K562 (cell line): ENCODE measurements around the gene ABCC5. TPM values are rescaled to one million over a fixed set of nuclear protein-coding genes. Genes with fewer than 3 reads are reported as not detected.

Experiments used
- ATAC-seq: fragments of 200-7000 bp; cut with Tn5 transposase; 3 replicates; pipeline ENCODE4 v1.9.1; 2020; ENCODE audit warnings: moderate library complexity
- BruUV-seq: library from RNA; stranded (reverse); fragments of 400-500 nt; replicated peaks from 2 replicates; lab custom pipeline; 2021; lab: Mats Ljungman, UMichigan
- CTCF ChIA-PET: fragments of 300-600 bp; formaldehyde crosslinking; extraction: SDS; loops from one replicate; lab custom pipeline; 2021; ENCODE audit warnings: low intra/inter-chr PET ratio; lab: Yijun Ruan, JAX
- POLR2A ChIA-PET: fragments of 300-600, 350-650 bp; sonication (Branson Sonifier 250); formaldehyde crosslinking; extraction: SDS; loops from one replicate; lab custom pipeline; 2021; ENCODE audit warnings: antibody characterized with exemption, inconsistent platforms; lab: Yijun Ruan, JAX
- DNase-seq, 4 experiments: peaks; one replicate each; pipeline versions ENCODE4 v3.0.0 to v3.0.0-alpha.2; 2011 to 2018; ENCODE audit warnings: low spot score in 3 of 4, mixed read lengths in 3 of 4; ENCODE audit errors: extremely low read depth in 1 of 4
- FAIRE-seq: peaks from 2 replicates; lab custom pipeline; 2011; peaks lifted over from hg19 to GRCh38; lab: Jason Lieb, UNC
- H2AFZ ChIP-seq: 2 replicates; pipeline ENCODE4 v1.6.0; 2011; ENCODE audit warnings: low read depth, low read length, control low read depth, inconsistent platforms
- H3K27ac ChIP-seq: fragments of 200-600 bp; 3 replicates; pipeline ENCODE4 v1.8.0; 2011; ENCODE audit warnings: low read depth, mild to moderate bottlenecking, control low read depth, inconsistent platforms, low read length, moderate library complexity, mixed read lengths; ENCODE audit errors: extremely low read depth
- H3K27me3 ChIP-seq, 2 experiments: fragments of 300-600 bp in 1 of 2; 2 replicates in 1 of 2; 3 replicates in 1 of 2; pipeline versions ENCODE4 v1.6.0 to v1.8.0; 2011; ENCODE audit warnings: inconsistent platforms in 2 of 2, low read length in 2 of 2, mild to moderate bottlenecking in 1 of 2, mixed read lengths in 1 of 2, moderate library complexity in 1 of 2; ENCODE audit not compliant: control insufficient read depth in 2 of 2, insufficient read depth in 2 of 2
- H3K36me3 ChIP-seq: fragments of 300-600 bp; 3 replicates; pipeline ENCODE4 v1.8.0; 2011; ENCODE audit warnings: mild to moderate bottlenecking, low read length, inconsistent platforms; ENCODE audit not compliant: control insufficient read depth, insufficient read depth
- H3K4me1 ChIP-seq, 2 experiments: fragments of 200-600 bp in 1 of 2; replicated peaks in 1 of 2; 2 replicates in 1 of 2; 3 replicates in 1 of 2; pipeline versions ENCODE4 v1.5.1 to v1.8.0; 2011; ENCODE audit warnings: inconsistent platforms in 2 of 2, low read length in 2 of 2, mild to moderate bottlenecking in 1 of 2, mixed read lengths in 1 of 2, moderate library complexity in 1 of 2; ENCODE audit not compliant: control insufficient read depth in 2 of 2, insufficient read depth in 2 of 2
- H3K4me2 ChIP-seq: 2 replicates; pipeline ENCODE4 v1.6.1; 2011; ENCODE audit warnings: low read length, control low read depth, inconsistent platforms, mixed read lengths; ENCODE audit not compliant: insufficient read depth
- H3K4me3 ChIP-seq: fragments of 200-600 bp; sonication (generic), shearing (Covaris generic); 2 replicates; pipeline ENCODE4 v1.5.1; 2016; ENCODE audit warnings: control low read depth, inconsistent platforms
- H3K79me2 ChIP-seq: fragments of 200-600 bp; 3 replicates; pipeline ENCODE4 v1.8.0; 2011; ENCODE audit warnings: low read length, inconsistent platforms; ENCODE audit not compliant: control insufficient read depth, insufficient read depth
- H3K9ac ChIP-seq, 2 experiments: 2 replicates each; pipeline versions ENCODE4 v1.6.0 to v1.6.1; 2011; ENCODE audit warnings: low read depth in 2 of 2, low read length in 2 of 2, control low read depth in 1 of 2, inconsistent platforms in 1 of 2, mild to moderate bottlenecking in 1 of 2, mixed read lengths in 1 of 2; ENCODE audit not compliant: insufficient read depth in 1 of 2
- H3K9me1 ChIP-seq: one replicate; pipeline ENCODE4 v1.6.0; 2011; ENCODE audit warnings: inconsistent platforms, mild to moderate bottlenecking, low read length, moderate library complexity; ENCODE audit not compliant: control insufficient read depth, insufficient read depth
- H3K9me3 ChIP-seq: replicated peaks from 2 replicates; pipeline ENCODE4 v1.5.1; 2011; ENCODE audit warnings: low read depth, low read length, inconsistent platforms; ENCODE audit not compliant: control insufficient read depth, insufficient read depth
- H4K20me1 ChIP-seq: replicated peaks from 2 replicates; pipeline ENCODE4 v1.6.1; 2011; ENCODE audit warnings: low read length, inconsistent platforms, mixed read lengths; ENCODE audit not compliant: control insufficient read depth, insufficient read depth
- BACH1 ChIP-seq: fragments of 200-800 bp; sonication (Bioruptor generic); IDR thresholded peaks from 2 replicates; pipeline ENCODE4 v1.6.1; 2016; ENCODE audit warnings: missing genetic modification characterization, missing compliant biosample characterization
- E4F1 ChIP-seq: fragments of 250-450 bp; sonication (Bioruptor Pico); IDR thresholded peaks from 2 replicates; pipeline ENCODE4 v1.5.0; 2021; ENCODE audit warnings: mild to moderate bottlenecking, borderline replicate concordance
- GTF2F1 ChIP-seq: IDR thresholded peaks from 2 replicates; pipeline ENCODE4 v1.6.1; 2011; ENCODE audit warnings: low read depth, low read length, improper control_type of control experiment
- IFI16 ChIP-seq: fragments of 250-450 bp; sonication (Bioruptor Pico); IDR thresholded peaks from 2 replicates; pipeline ENCODE4 v2.1.2; 2022; ENCODE audit warnings: mild to moderate bottlenecking, inconsistent platforms
- MTA3 ChIP-seq: fragments of 450-650 bp; formaldehyde crosslinking; IDR thresholded peaks from 2 replicates; pipeline ENCODE4 v1.6.1; 2017; ENCODE audit warnings: mild to moderate bottlenecking, borderline replicate concordance
- POLR2AphosphoS2 ChIP-seq: IDR thresholded peaks from 2 replicates; pipeline ENCODE4 v1.6.1; 2012; ENCODE audit warnings: low read length, improper control_type of control experiment
- POLR2B ChIP-seq: fragments of 450-650 bp; IDR thresholded peaks from 2 replicates; pipeline ENCODE4 v1.6.1; 2018; ENCODE audit warnings: low read depth; ENCODE audit not compliant: partially characterized antibody
- SMARCA4 ChIP-seq: fragments of 450-650 bp; IDR thresholded peaks from 2 replicates; pipeline ENCODE4 v1.6.1; 2016
- ZNF277 ChIP-seq: fragments of 250-450 bp; sonication (Bioruptor Pico); IDR thresholded peaks from 2 replicates; pipeline ENCODE4 v1.8.0; 2022; ENCODE audit warnings: inconsistent platforms, mild to moderate bottlenecking, moderate library complexity, borderline replicate concordance
- WGBS: fragments of 100-300 bp; shearing (Covaris generic); methylation state at CpG from one replicate; pipeline ENCODE4 v1.1.6; 2016; ENCODE audit warnings: low coverage, mixed read lengths; ENCODE audit not compliant: insufficient coverage; ENCODE audit errors: missing lambda C conversion rate; 5-methylcytosine and 5-hydroxymethylcytosine counted together
- in situ Hi-C: fragments of 300-500 bp; cut with MboI; formaldehyde crosslinking; loops from 4 replicates; pipeline ENCODE4 v1.15.0; 2018; ENCODE audit warnings: inconsistent platforms, mixed read lengths
- intact Hi-C: fragments of 100-400 bp; cut with micrococcal nuclease; formaldehyde crosslinking; loops from 2 replicates; pipeline ENCODE4 v1.14.2; 2022
- polyA plus RNA-seq, 8 experiments: library from polyadenylated mRNA; depleted of rRNA in 4 of 8; stranded (reverse) in 5 of 8; unstranded in 3 of 8; fragments of >200 nt; fragmentation: Nextera tagmentation in 2 of 8; fragmentation: Illumina TruSeq in 1 of 8; extraction: Ambion mirVana in 2 of 8; extraction: Trizol in 1 of 8; gene quantifications; 2 replicates each; pipeline versions ENCODE4 v1.2.1 to v1.2.3, GENCODE V29; 2011 to 2014; ENCODE audit warnings: inconsistent platforms in 1 of 8, missing spikeins in 1 of 8
- total RNA-seq, 7 experiments: library from RNA; depleted of rRNA in 6 of 7; stranded (reverse); fragments of >200 nt in 6 of 7; fragmentation: Illumina TruSeq in 2 of 7; extraction: Trizol in 2 of 7; gene quantifications; 2 replicates each; pipeline versions ENCODE4 v1.2.1 to v1.2.3, GENCODE V29; 2011 to 2021; ENCODE audit warnings: low replicate concordance in 1 of 7
- TF ChIP-seq, protein P1 (sequence below), 2 experiments: IDR thresholded peaks; 2 replicates each; pipeline ENCODE4 v1.6.1; 2012; ENCODE audit warnings: improper control_type of control experiment in 2 of 2, low read depth in 2 of 2, low read length in 2 of 2, borderline replicate concordance in 1 of 2

ABCC5 gene
- total and polyA plus RNA-seq, 9 of the 15 experiments (the other 6 are each of a cell fraction or from before 2014, with no cell fraction given) = 22.0 to 53.0 (median 41.9) TPM

GRCh38 chr3:183892610-183893214 lies 125.0 kb downstream of the ABCC5 start:
- TF ChIP-seq POLR2AphosphoS2 = no peak
- TF ChIP-seq, protein P1, sequence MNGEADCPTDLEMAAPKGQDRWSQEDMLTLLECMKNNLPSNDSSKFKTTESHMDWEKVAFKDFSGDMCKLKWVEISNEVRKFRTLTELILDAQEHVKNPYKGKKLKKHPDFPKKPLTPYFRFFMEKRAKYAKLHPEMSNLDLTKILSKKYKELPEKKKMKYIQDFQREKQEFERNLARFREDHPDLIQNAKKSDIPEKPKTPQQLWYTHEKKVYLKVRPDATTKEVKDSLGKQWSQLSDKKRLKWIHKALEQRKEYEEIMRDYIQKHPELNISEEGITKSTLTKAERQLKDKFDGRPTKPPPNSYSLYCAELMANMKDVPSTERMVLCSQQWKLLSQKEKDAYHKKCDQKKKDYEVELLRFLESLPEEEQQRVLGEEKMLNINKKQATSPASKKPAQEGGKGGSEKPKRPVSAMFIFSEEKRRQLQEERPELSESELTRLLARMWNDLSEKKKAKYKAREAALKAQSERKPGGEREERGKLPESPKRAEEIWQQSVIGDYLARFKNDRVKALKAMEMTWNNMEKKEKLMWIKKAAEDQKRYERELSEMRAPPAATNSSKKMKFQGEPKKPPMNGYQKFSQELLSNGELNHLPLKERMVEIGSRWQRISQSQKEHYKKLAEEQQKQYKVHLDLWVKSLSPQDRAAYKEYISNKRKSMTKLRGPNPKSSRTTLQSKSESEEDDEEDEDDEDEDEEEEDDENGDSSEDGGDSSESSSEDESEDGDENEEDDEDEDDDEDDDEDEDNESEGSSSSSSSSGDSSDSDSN (IDR thresholded peaks at IDR 0.05; ENCODE audit: borderline replicate concordance in 1 of 2, low read depth in 2 of 2, low read length in 2 of 2) = no peak
- no peak for TF ChIP-seq IFI16 (CRISPR knock-in tag)
- no peak for TF ChIP-seq ZNF277 (CRISPR knock-in tag)
- no peak for TF ChIP-seq GTF2F1
- no peak for TF ChIP-seq MTA3
- TF ChIP-seq E4F1 = no peak
- no peak for TF ChIP-seq POLR2B
- no peak for TF ChIP-seq BACH1 (tag)
- no peak for TF ChIP-seq SMARCA4
- in situ Hi-C loops (loop anchor here (5.0 kb wide), 1 partner anchor 395 kb away; no protein-coding TSS in a partner anchor), intact Hi-C loops (no loop called here)
- Histone ChIP-seq H2AFZ (no peak overlapping the region), H3K27ac (no peak overlapping the region), H3K4me2 (no peak overlapping the region), H3K27me3 (peaks cover 11 to 28% of the 10 kb centered on the region in 2 experiments), H3K4me1 (0 out of 5 replicates have a peak, but pooled peaks cover 0 to 3% of the 10 kb centered on the region in 2 experiments), H3K9me1 (no peaks in the 10 kb centered on the region), H4K20me1 (no peaks in the 10 kb centered on the region), H3K79me2 (no peaks in the 10 kb centered on the region), H3K36me3 (no peaks in the 10 kb centered on the region), H3K4me3 (no peak overlapping the region), H3K9me3 (no peaks in the 10 kb centered on the region), H3K9ac (no peak overlapping the region)
- WGBS = 7% methylated on average over 9 of the region's 9 CpGs
- no TSS peak for BruUV-seq
- ChIA-PET POLR2A (interaction anchor here (0.6 to 1.2 kb wide), 5 partner anchors 14 to 354 kb away, joined by 3 to 4 read pairs (median 3); no protein-coding TSS in a partner anchor), CTCF (no interaction called here)
- no peak for DNase-seq
- FAIRE-seq = no peak
- ATAC-seq = no peak
